Dedifferentiated amniotic fluid mesenchymal stem cell (primary cell): ENCODE measurements around the gene CTNNBL1.
"Not testable (repeated sequence)": the region's sequence is repeated elsewhere in the genome, so short reads cannot be mapped to it uniquely, and the experiment has no call there.

ENCODE experiments used
- DNase-seq: peaks from one replicate; pipeline ENCODE4 v3.0.0-alpha.2; 2016; ENCODE audit errors: extremely low spot score

The CTNNBL1 gene

GRCh38 chr20:37711994-37712964 is 18.4 kb downstream of the CTNNBL1 start:
- DNase-seq, result no peak

GRCh38 chr20:37713396-37713795 is 19.6 kb downstream of the CTNNBL1 start:
- DNase-seq, result no peak

GRCh38 chr20:37714978-37715672 is 21.3 kb downstream of the CTNNBL1 start:
- peak; percentile 29 for DNase-seq

GRCh38 chr20:37721751-37722150 is 27.9 kb downstream of the CTNNBL1 start:
- no peak for DNase-seq

GRCh38 chr20:37722312-37722711 is 28.5 kb downstream of the CTNNBL1 start:
- not testable (repeated sequence) for DNase-seq

GRCh38 chr20:37723668-37724067 is 29.8 kb downstream of the CTNNBL1 start:
- no peak for DNase-seq

- no peak for DNase-seq
Measured at GRCh38 chr20:37725165-37725564, 31.3 kb downstream of the CTNNBL1 start.

GRCh38 chr20:37725855-37726254 is 32.0 kb downstream of the CTNNBL1 start:
- DNase-seq, result no peak

- DNase-seq, result no peak
Measured at GRCh38 chr20:37726321-37726720, 32.5 kb downstream of the CTNNBL1 start.

GRCh38 chr20:37726971-37727956 is 33.4 kb downstream of the CTNNBL1 start:
- DNase-seq, result no peak

- no peak for DNase-seq
Measured at GRCh38 chr20:37727957-37728634, 34.3 kb downstream of the CTNNBL1 start.

GRCh38 chr20:37728635-37728983 is 34.8 kb downstream of the CTNNBL1 start:
- no peak for DNase-seq

- DNase-seq, result no peak
Measured at GRCh38 chr20:37729452-37729851, 35.6 kb downstream of the CTNNBL1 start.

GRCh38 chr20:37729909-37730308 is 36.1 kb downstream of the CTNNBL1 start:
- DNase-seq, result no peak

GRCh38 chr20:37733416-37733815 is 39.6 kb downstream of the CTNNBL1 start:
- no peak for DNase-seq

- DNase-seq, result no peak
Measured at GRCh38 chr20:37734228-37734985, 40.6 kb downstream of the CTNNBL1 start.

- no peak for DNase-seq
Measured at GRCh38 chr20:37735541-37735940, 41.7 kb downstream of the CTNNBL1 start.

- no peak for DNase-seq
Measured at GRCh38 chr20:37736132-37736531, 42.3 kb downstream of the CTNNBL1 start.

- DNase-seq, result no peak
Measured at GRCh38 chr20:37737826-37738420, 44.1 kb downstream of the CTNNBL1 start.

GRCh38 chr20:37741055-37741454 is 47.2 kb downstream of the CTNNBL1 start:
- no peak for DNase-seq
